ENCODE data around the gene CNTRL. TPM values are rescaled to one million over a fixed set of nuclear protein-coding genes. Genes with fewer than 3 reads are reported as not detected.

The CNTRL gene
- polyA plus RNA-seq, 1 donor from 2014 or later, result 16.0 TPM

GRCh38 chr9:121221664-121222055 is 146.9 kb downstream of the CNTRL start:
- no peaks in the 10 kb centered on the region for H4K20me1 ChIP-seq (ENCODE audit: insufficient read depth)
- no peaks in the 10 kb centered on the region for H3K36me3 ChIP-seq (ENCODE audit: insufficient read depth, low read length)
- no peak overlapping the region for H2AFZ ChIP-seq (ENCODE audit: low read depth, low read length)
- H3F3A ChIP-seq (ENCODE audit: insufficient read depth, low read length, poor library complexity, severe bottlenecking), result no peaks in the 10 kb centered on the region
- no peaks in the 10 kb centered on the region for H3K9me2 ChIP-seq (ENCODE audit: insufficient read depth, low read length)
- H3K79me2 ChIP-seq (replicated peaks; ENCODE audit: insufficient read depth, low read length), result no peaks in the 10 kb centered on the region
- H3K9ac ChIP-seq (ENCODE audit: low read length), result no peak overlapping the region
- no peak overlapping the region for H3K4me2 ChIP-seq (ENCODE audit: low read length)
- H3K27ac ChIP-seq (ENCODE audit: low read length), result no peak overlapping the region
- no peaks in the 10 kb centered on the region for H3K27me3 ChIP-seq (ENCODE audit: insufficient read depth, low read depth, low read length)
- no peak for TF ChIP-seq RAD21 (conservative IDR thresholded peaks at IDR 0.05)
- no peaks in the 10 kb centered on the region for H3K9me3 ChIP-seq (ENCODE audit: low read length)
- H3K4me3 ChIP-seq (ENCODE audit: low read length), result no peak overlapping the region

DNA sequence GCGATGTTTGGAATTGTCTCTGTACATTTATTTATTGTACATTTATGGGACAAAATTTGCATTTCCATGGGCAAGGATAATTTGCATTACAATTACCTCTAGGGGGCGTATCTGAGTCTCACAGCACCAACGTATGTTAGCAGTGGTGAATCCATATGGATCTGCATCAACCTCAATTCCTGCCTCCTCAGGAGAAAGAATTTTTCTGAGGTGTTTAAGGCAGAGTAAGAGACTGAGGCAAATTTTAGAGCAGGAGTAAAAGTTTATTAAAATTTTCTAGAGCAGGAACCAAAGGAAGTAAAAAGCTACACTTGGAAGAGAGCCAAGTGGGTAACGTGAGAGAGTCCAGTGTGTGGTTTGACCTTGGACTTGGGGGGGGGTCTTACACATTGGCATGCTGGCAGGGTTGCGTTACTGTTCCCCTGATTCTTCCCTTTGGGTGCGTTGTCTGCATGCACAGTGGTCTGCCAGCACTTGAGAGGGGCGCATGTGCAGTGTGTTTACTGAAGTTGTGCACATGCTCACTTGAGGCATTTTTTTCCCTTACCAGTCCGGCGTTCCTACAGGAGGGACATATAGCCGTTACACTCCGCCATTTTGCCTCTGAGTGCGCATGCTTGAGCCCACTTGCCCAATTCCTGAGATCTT is 147.9 kb downstream of the CNTRL start:
- Histone ChIP-seq H2AFZ (ENCODE audit: low read depth, low read length) (no peak overlapping the region), H3K79me2 (replicated peaks; ENCODE audit: insufficient read depth, low read length) (no peaks in the 10 kb centered on the region), H4K20me1 (ENCODE audit: insufficient read depth) (no peaks in the 10 kb centered on the region), H3K27me3 (ENCODE audit: insufficient read depth, low read depth, low read length) (no peaks in the 10 kb centered on the region), H3K9me2 (ENCODE audit: insufficient read depth, low read length) (no peaks in the 10 kb centered on the region), H3K27ac (ENCODE audit: low read length) (no peak overlapping the region), H3F3A (ENCODE audit: insufficient read depth, low read length, poor library complexity, severe bottlenecking) (no peaks in the 10 kb centered on the region), H3K4me3 (ENCODE audit: low read length) (no peak overlapping the region), H3K36me3 (ENCODE audit: insufficient read depth, low read length) (no peaks in the 10 kb centered on the region), H3K9ac (ENCODE audit: low read length) (no peak overlapping the region), H3K4me2 (ENCODE audit: low read length) (no peak overlapping the region), H3K9me3 (ENCODE audit: low read length) (no peaks in the 10 kb centered on the region)
- no peak for TF ChIP-seq TAF1 (IDR thresholded peaks at IDR 0.05; ENCODE audit: low read depth)
- TF ChIP-seq CTCF (IDR thresholded peaks at IDR 0.05; ENCODE audit: poor library complexity, severe bottlenecking), result peak; percentile 22

DNA sequence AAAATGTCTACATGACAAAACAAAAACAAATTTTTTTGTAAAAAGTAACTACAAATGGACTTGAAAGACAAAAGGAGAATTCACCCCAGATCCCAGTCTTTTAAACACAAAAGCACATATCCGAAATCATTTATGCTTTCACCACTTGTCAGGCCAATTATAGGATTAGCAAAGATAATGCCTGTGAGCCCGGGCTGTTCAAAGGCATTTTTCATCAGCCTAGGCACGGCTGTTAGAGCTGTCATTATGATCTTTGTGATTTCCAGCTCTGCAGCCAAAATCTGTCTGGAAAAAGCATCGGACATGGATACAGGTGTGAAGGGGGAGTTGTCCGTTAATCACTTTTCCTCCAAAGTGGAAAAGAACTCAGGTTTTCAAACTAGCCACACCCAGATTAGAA is 150.5 kb downstream of the CNTRL start:
- Histone ChIP-seq H4K20me1 (ENCODE audit: insufficient read depth) (no peaks in the 10 kb centered on the region), H3K9me2 (ENCODE audit: insufficient read depth, low read length) (no peaks in the 10 kb centered on the region), H3K36me3 (ENCODE audit: insufficient read depth, low read length) (no peaks in the 10 kb centered on the region), H3K27ac (ENCODE audit: low read length) (no peak overlapping the region), H3K27me3 (ENCODE audit: insufficient read depth, low read depth, low read length) (no peaks in the 10 kb centered on the region), H3K4me3 (ENCODE audit: low read length) (no peak overlapping the region), H3F3A (ENCODE audit: insufficient read depth, low read length, poor library complexity, severe bottlenecking) (no peaks in the 10 kb centered on the region), H2AFZ (ENCODE audit: low read depth, low read length) (no peak overlapping the region), H3K9me3 (ENCODE audit: low read length) (no peaks in the 10 kb centered on the region), H3K79me2 (replicated peaks; ENCODE audit: insufficient read depth, low read length) (no peaks in the 10 kb centered on the region), H3K9ac (ENCODE audit: low read length) (no peak overlapping the region), H3K4me2 (ENCODE audit: low read length) (no peak overlapping the region)
- TF ChIP-seq, protein P1, sequence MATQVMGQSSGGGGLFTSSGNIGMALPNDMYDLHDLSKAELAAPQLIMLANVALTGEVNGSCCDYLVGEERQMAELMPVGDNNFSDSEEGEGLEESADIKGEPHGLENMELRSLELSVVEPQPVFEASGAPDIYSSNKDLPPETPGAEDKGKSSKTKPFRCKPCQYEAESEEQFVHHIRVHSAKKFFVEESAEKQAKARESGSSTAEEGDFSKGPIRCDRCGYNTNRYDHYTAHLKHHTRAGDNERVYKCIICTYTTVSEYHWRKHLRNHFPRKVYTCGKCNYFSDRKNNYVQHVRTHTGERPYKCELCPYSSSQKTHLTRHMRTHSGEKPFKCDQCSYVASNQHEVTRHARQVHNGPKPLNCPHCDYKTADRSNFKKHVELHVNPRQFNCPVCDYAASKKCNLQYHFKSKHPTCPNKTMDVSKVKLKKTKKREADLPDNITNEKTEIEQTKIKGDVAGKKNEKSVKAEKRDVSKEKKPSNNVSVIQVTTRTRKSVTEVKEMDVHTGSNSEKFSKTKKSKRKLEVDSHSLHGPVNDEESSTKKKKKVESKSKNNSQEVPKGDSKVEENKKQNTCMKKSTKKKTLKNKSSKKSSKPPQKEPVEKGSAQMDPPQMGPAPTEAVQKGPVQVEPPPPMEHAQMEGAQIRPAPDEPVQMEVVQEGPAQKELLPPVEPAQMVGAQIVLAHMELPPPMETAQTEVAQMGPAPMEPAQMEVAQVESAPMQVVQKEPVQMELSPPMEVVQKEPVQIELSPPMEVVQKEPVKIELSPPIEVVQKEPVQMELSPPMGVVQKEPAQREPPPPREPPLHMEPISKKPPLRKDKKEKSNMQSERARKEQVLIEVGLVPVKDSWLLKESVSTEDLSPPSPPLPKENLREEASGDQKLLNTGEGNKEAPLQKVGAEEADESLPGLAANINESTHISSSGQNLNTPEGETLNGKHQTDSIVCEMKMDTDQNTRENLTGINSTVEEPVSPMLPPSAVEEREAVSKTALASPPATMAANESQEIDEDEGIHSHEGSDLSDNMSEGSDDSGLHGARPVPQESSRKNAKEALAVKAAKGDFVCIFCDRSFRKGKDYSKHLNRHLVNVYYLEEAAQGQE (IDR thresholded peaks at IDR 0.05; ENCODE audit: borderline replicate concordance), result no peak
- TF ChIP-seq EZH2 (IDR thresholded peaks at IDR 0.05; ENCODE audit: borderline replicate concordance, insufficient read depth, low read length, poor library complexity, severe bottlenecking) (no peak), SMC3 (conservative IDR thresholded peaks at IDR 0.05; ENCODE audit: poor library complexity) (no peak)

Data from neural cell (in vitro differentiated cells).